MM.1S (cell line): Measurements from ENCODE around the gene ARMC8.

Experiments
- CTCF ChIP-seq: fragments of 300-600 bp; sonication (generic); IDR thresholded peaks from 2 replicates; pipeline ENCODE4 v1.5.1; 2016; ENCODE audit warnings: antibody characterized with exemption, low read length, mixed read lengths
- EZH2 ChIP-seq: fragments of 300-600 bp; sonication (generic); optimal IDR thresholded peaks from 2 replicates; pipeline ENCODE3; 2017; ENCODE audit warnings: low read depth, mild to moderate bottlenecking, antibody characterized with exemption, low read length, mixed read lengths

GRCh38 chr3:138300647-138301046, 113.5 kb downstream of the ARMC8 start:
- TF ChIP-seq CTCF (no peak), EZH2 (no peak)
